Mesendoderm (in vitro differentiated cells): ENCODE results near the gene TOR1B.

ENCODE experiments used
- DNase-seq: peaks from one replicate; pipeline ENCODE4 v3.0.0; 2013
- H2AK5ac ChIP-seq: 2 replicates; pipeline ENCODE4 v1.6.1; 2013; ENCODE audit warnings: low read length, inconsistent platforms
- H2BK120ac ChIP-seq: 2 replicates; pipeline ENCODE4 v1.6.1; 2013; ENCODE audit warnings: low read depth, mild to moderate bottlenecking, low read length, moderate library complexity, mixed read lengths
- H2BK15ac ChIP-seq: replicated peaks from 2 replicates; pipeline ENCODE4 v1.6.1; 2013; ENCODE audit warnings: low read depth, mild to moderate bottlenecking, moderate library complexity
- H2BK5ac ChIP-seq: 2 replicates; pipeline ENCODE4 v1.6.1; 2013; ENCODE audit warnings: low read length, inconsistent platforms
- H3K18ac ChIP-seq: 2 replicates; pipeline ENCODE4 v1.6.1; 2013; ENCODE audit warnings: mild to moderate bottlenecking, low read length, mixed read lengths
- H3K23ac ChIP-seq: one replicate; pipeline ENCODE4 v1.6.1; 2013; ENCODE audit warnings: low read length
- H3K27ac ChIP-seq: 2 replicates; pipeline ENCODE4 v1.5.1; 2013; ENCODE audit warnings: low read depth, mild to moderate bottlenecking, inconsistent platforms, low read length, moderate library complexity
- H3K27me3 ChIP-seq: 2 replicates; pipeline ENCODE4 v1.6.1; 2013; ENCODE audit warnings: low read length, control low read depth, mild to moderate bottlenecking, inconsistent platforms; ENCODE audit not compliant: insufficient read depth, poor library complexity
- H3K36me3 ChIP-seq: 2 replicates; pipeline ENCODE4 v1.6.1; 2013; ENCODE audit warnings: low read length, inconsistent platforms; ENCODE audit not compliant: control insufficient read depth, insufficient read depth
- H3K4ac ChIP-seq: one replicate; pipeline ENCODE4 v1.6.1; 2013; ENCODE audit warnings: low read depth, mild to moderate bottlenecking, low read length, moderate library complexity
- H3K4me1 ChIP-seq: 2 replicates; pipeline ENCODE4 v1.6.1; 2013; ENCODE audit warnings: low read depth, low read length, inconsistent platforms; ENCODE audit not compliant: control insufficient read depth
- H3K4me2 ChIP-seq: 2 replicates; pipeline ENCODE4 v1.6.1; 2013; ENCODE audit warnings: low read length
- H3K4me3 ChIP-seq: 2 replicates; pipeline ENCODE4 v1.5.1; 2013; ENCODE audit warnings: mild to moderate bottlenecking, low read length
- H3K56ac ChIP-seq: one replicate; pipeline ENCODE4 v1.6.1; 2013; ENCODE audit warnings: low read length
- H3K79me1 ChIP-seq: 2 replicates; pipeline ENCODE4 v1.6.1; 2013; ENCODE audit warnings: low read length, inconsistent platforms
- H3K79me2 ChIP-seq: 2 replicates; pipeline ENCODE4 v1.6.1; 2013; ENCODE audit warnings: mild to moderate bottlenecking, low read length; ENCODE audit not compliant: control insufficient read depth, insufficient read depth
- H3K9ac ChIP-seq: 2 replicates; pipeline ENCODE4 v1.6.1; 2013; ENCODE audit warnings: low read length, inconsistent platforms
- H4K5ac ChIP-seq: one replicate; pipeline ENCODE4 v1.6.1; 2013; ENCODE audit warnings: low read length
- H4K8ac ChIP-seq: one replicate; pipeline ENCODE4 v1.6.1; 2013; ENCODE audit warnings: low read depth, mild to moderate bottlenecking, control low read depth, low read length, moderate library complexity
- WGBS: extraction: QIAGEN DNeasy Blood & Tissue Kit; methylation state at CpG from one replicate; pipeline ENCODE4 v1.1.7; 2013; ENCODE audit warnings: low lambda C conversion rate, missing lambda C conversion rate; ENCODE audit not compliant: insufficient coverage; ENCODE audit errors: extremely low coverage; 5-methylcytosine and 5-hydroxymethylcytosine counted together

The TOR1B gene

DNA sequence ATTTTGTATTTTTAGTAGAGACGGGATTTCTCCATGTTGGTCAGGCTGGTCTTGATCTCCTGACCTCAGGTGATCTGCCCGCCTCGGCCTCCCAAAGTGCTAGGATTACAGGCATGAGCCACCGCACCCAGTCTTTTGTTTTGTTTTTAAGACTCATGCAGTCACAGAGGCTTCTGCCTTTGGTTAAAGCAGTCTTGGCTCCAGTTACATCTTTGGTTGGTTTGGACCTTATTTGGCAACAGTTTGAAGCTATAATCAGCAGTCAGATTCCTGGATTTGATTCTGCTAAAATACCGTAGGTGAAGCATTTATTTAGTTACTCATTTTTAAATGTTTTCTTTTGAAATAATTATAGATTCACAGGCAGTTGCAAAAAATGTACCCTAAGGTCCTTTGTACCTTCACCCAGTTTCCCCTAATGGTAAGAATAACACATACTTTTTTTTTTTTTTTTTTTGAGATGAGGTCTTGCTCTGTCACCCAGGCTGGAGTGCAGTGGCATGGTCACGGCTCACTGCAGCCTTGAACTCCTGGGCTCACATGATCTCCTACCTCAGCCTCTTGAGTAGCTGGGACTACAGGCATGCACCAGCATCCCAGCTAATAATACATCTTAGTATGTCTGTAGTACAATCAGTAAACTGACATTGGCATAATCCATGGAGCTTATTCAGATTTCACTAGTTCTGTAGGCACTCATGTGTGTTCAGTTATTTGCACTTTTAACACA lies 48.0 kb downstream of the TOR1B start:
- no peak overlapping the region for H4K5ac ChIP-seq
- H3K4me2 ChIP-seq = no peak overlapping the region
- H3K27ac ChIP-seq = no peak overlapping the region
- H3K4ac ChIP-seq = no peak overlapping the region
- H2AK5ac ChIP-seq = no peak overlapping the region
- no peak overlapping the region for H2BK5ac ChIP-seq
- no peaks in the 10 kb centered on the region for H3K79me1 ChIP-seq
- H3K4me1 ChIP-seq = no peaks in the 10 kb centered on the region
- DNase-seq = no peak
- no peak overlapping the region for H3K18ac ChIP-seq
- no peak overlapping the region for H3K9ac ChIP-seq
- H2BK120ac ChIP-seq = no peak overlapping the region
- H3K56ac ChIP-seq = no peak overlapping the region
- H3K4me3 ChIP-seq = no peak overlapping the region
- WGBS = no CpG with 5 or more reads among the region's 6 CpGs
- no peaks in the 10 kb centered on the region for H3K36me3 ChIP-seq
- H3K23ac ChIP-seq = no peak overlapping the region
- no peaks in the 10 kb centered on the region for H3K27me3 ChIP-seq
- no peak overlapping the region for H4K8ac ChIP-seq
- H2BK15ac ChIP-seq = no peak overlapping the region
- H3K79me2 ChIP-seq = no peaks in the 10 kb centered on the region

DNA sequence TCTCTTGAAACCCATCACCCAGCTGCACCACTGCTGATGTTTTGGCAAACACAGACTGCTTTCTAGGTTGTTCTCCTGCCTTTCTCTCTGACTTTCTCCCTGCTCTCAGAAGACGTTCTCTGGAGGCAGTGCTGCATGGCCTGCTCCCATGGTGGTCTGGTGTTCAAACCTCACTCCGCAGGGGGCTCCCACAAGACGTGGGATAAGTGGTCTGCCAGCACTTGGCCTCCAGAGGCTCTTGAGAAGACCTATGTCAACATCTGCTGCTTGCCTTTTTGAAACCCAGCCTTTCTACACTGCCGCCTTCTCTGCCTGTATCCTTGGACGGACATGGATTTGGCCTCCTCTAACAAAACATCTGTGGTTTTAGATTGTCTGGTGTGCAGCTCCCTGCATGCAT lies 48.8 kb downstream of the TOR1B start:
- no peak overlapping the region for H2BK5ac ChIP-seq
- H3K56ac ChIP-seq = no peak overlapping the region
- H2BK15ac ChIP-seq = no peak overlapping the region
- no peak overlapping the region for H3K27ac ChIP-seq
- no peaks in the 10 kb centered on the region for H3K27me3 ChIP-seq
- H4K5ac ChIP-seq = no peak overlapping the region
- DNase-seq = no peak
- H3K4me1 ChIP-seq = no peaks in the 10 kb centered on the region
- no peaks in the 10 kb centered on the region for H3K79me2 ChIP-seq
- H3K79me1 ChIP-seq = no peaks in the 10 kb centered on the region
- H3K23ac ChIP-seq = no peak overlapping the region
- no CpG with 5 or more reads among the region's 5 CpGs for WGBS
- H3K9ac ChIP-seq = no peak overlapping the region
- no peak overlapping the region for H3K4ac ChIP-seq
- no peak overlapping the region for H3K4me2 ChIP-seq
- no peak overlapping the region for H3K18ac ChIP-seq
- H3K4me3 ChIP-seq = no peak overlapping the region
- no peaks in the 10 kb centered on the region for H3K36me3 ChIP-seq
- H2AK5ac ChIP-seq = no peak overlapping the region
- H2BK120ac ChIP-seq = no peak overlapping the region
- no peak overlapping the region for H4K8ac ChIP-seq

DNA sequence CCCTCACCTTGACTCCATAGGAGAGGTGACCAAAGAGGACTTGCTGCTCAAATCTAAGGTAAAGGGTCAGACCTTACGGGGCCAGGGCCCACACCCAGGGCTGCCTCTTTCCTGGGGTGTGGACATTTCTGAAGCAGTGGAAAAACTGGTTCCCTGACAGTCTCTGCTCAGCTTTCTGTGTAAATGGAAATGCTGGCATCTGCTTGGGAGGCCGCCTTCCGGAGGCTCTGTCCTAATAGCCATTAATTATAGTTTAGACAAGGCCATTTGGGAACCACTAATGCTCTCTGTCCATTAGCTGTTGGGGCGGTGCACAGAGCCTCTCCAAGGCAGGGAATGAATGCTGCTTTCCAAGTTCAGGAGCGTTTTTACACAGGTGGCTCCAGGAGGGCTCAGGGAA lies 49.6 kb downstream of the TOR1B start:
- Histone ChIP-seq H3K18ac (no peak overlapping the region), H4K5ac (no peak overlapping the region), H2BK120ac (no peak overlapping the region), H2AK5ac (no peak overlapping the region), H3K36me3 (no peaks in the 10 kb centered on the region), H3K4me1 (no peaks in the 10 kb centered on the region), H2BK15ac (no peak overlapping the region), H3K9ac (no peak overlapping the region), H3K79me2 (no peaks in the 10 kb centered on the region), H3K4me3 (no peak overlapping the region), H3K27me3 (no peaks in the 10 kb centered on the region), H3K79me1 (no peaks in the 10 kb centered on the region), H2BK5ac (no peak overlapping the region), H4K8ac (no peak overlapping the region), H3K4ac (no peak overlapping the region), H3K23ac (no peak overlapping the region), H3K27ac (no peak overlapping the region), H3K4me2 (no peak overlapping the region), H3K56ac (no peak overlapping the region)
- DNase-seq = no peak
- no CpG with 5 or more reads among the region's 5 CpGs for WGBS

DNA sequence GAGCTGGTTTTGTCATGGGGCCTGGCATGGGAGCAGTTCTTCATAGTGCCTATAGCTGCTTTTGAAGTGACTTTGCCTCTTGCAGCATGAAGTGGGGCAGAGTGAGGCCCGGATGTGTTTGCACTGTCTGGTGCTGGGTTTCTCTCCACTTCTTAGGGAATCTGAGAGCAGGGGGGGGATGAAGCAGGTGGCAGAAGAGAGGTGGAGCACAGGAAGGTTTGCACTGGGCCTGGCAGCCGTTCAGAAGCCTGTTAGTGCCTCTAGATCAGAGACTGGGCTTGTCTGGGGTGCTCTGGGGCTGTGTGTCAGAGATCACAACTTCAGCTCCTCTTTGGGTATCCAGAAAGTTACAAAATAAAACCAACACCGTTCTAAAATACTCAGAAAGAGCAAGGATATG lies 50.6 kb downstream of the TOR1B start:
- Histone ChIP-seq H3K4ac (no peak overlapping the region), H2BK5ac (no peak overlapping the region), H3K79me2 (no peaks in the 10 kb centered on the region), H3K9ac (no peak overlapping the region), H2BK15ac (no peak overlapping the region), H3K4me1 (no peaks in the 10 kb centered on the region), H3K36me3 (no peaks in the 10 kb centered on the region), H4K5ac (no peak overlapping the region), H3K4me3 (no peak overlapping the region), H3K18ac (no peak overlapping the region), H4K8ac (no peak overlapping the region), H3K4me2 (no peak overlapping the region), H3K79me1 (no peaks in the 10 kb centered on the region), H3K27ac (no peak overlapping the region), H2AK5ac (no peak overlapping the region), H3K27me3 (no peaks in the 10 kb centered on the region), H3K23ac (no peak overlapping the region), H2BK120ac (no peak overlapping the region), H3K56ac (no peak overlapping the region)
- WGBS = no CpG with 5 or more reads among the region's 3 CpGs
- DNase-seq = no peak

DNA sequence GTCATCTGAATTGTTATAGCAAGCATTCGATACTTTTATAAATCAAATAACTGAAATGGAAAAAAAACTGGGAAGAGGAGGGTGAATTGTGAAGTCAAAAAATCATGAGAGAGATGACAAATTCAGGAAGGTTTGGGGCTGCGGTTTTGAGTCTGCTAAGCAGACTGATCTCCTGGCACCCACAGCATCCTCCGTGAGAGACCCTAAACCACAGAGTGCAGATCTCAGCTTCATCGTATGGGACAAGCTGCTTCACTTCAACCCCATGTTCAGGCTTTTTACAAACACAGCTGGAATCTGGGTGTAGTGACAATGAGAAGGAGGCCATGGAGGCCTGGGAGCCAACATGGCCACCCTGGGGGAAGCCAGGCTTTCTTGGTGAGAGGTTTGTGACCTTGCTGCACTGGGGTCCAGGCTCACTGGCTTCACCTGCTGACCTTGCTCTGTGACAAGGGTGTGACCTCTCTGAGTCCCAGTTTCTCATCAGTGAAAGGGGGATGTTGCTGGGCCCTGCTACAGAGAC lies 51.7 kb downstream of the TOR1B start:
- H3K56ac ChIP-seq = no peak overlapping the region
- no peak overlapping the region for H2BK5ac ChIP-seq
- WGBS = no CpG with 5 or more reads among the region's 4 CpGs
- H3K27me3 ChIP-seq = no peaks in the 10 kb centered on the region
- no peak overlapping the region for H2AK5ac ChIP-seq
- H3K4me2 ChIP-seq = no peak overlapping the region
- no peak overlapping the region for H3K9ac ChIP-seq
- no peak overlapping the region for H2BK120ac ChIP-seq
- H4K5ac ChIP-seq = no peak overlapping the region
- H3K79me2 ChIP-seq = no peaks in the 10 kb centered on the region
- no peak overlapping the region for H2BK15ac ChIP-seq
- H3K4me3 ChIP-seq = no peak overlapping the region
- no peaks in the 10 kb centered on the region for H3K79me1 ChIP-seq
- no peaks in the 10 kb centered on the region for H3K4me1 ChIP-seq
- H3K36me3 ChIP-seq = no peaks in the 10 kb centered on the region
- no peak overlapping the region for H3K18ac ChIP-seq
- H3K23ac ChIP-seq = no peak overlapping the region
- DNase-seq = no peak
- no peak overlapping the region for H3K4ac ChIP-seq
- no peak overlapping the region for H3K27ac ChIP-seq
- H4K8ac ChIP-seq = no peak overlapping the region

DNA sequence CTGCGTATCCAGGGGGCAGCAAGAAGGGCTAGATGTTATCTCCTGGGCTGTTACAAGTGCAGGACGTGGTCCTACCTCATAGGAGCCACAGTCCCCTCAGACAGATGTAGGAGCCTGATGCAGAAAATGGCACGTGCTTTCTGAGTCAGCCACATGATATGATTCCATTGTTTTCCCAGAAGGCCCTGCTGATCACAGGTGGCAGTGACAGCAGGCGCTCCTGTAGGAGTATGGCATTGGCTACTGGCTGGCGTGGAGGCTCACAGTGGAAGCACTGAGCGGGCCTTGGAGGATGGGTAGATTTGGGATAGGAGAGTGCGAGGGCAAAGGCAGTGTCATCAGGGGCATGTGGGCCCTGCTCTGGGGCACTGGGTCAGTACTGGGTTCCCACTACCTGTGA lies 54.2 kb downstream of the TOR1B start:
- Histone ChIP-seq H3K27ac (no peak overlapping the region), H2AK5ac (no peak overlapping the region), H3K9ac (no peak overlapping the region), H3K4me3 (no peak overlapping the region), H3K4me1 (no peaks in the 10 kb centered on the region), H3K4me2 (no peak overlapping the region), H3K56ac (no peak overlapping the region), H3K36me3 (no peaks in the 10 kb centered on the region), H4K8ac (no peak overlapping the region), H3K18ac (no peak overlapping the region), H3K23ac (no peak overlapping the region), H2BK120ac (no peak overlapping the region), H2BK5ac (no peak overlapping the region), H3K79me1 (no peaks in the 10 kb centered on the region), H2BK15ac (no peak overlapping the region), H3K79me2 (no peaks in the 10 kb centered on the region), H3K4ac (no peak overlapping the region), H4K5ac (no peak overlapping the region), H3K27me3 (no peaks in the 10 kb centered on the region)
- DNase-seq = no peak
- WGBS = no CpG with 5 or more reads among the region's 7 CpGs
